ENCODE measurements around the gene FXYD6. TPM values are rescaled to one million over a fixed set of nuclear protein-coding genes. Genes with fewer than 3 reads are reported as not detected.

Gene FXYD6
- total RNA-seq, 1 donor from 2014 or later: 10.5 TPM

- no peak overlapping the region for H3K4me2 ChIP-seq (ENCODE audit: low read length)
- Mint-ChIP-seq H3K4me3 (ENCODE audit: unreplicated experiment) (no peak overlapping the region), H3K36me3 (ENCODE audit: low read depth, unreplicated experiment) (peaks cover 2% of the 10 kb centered on the region), H3K4me1 (ENCODE audit: low read depth, unreplicated experiment) (no peaks in the 10 kb centered on the region), H3K9me3 (ENCODE audit: unreplicated experiment) (peaks cover 3% of the 10 kb centered on the region), H3K27me3 (ENCODE audit: low read depth, unreplicated experiment) (peaks cover 54% of the 10 kb centered on the region), H3K27ac (ENCODE audit: unreplicated experiment) (no peak overlapping the region)
- H3K79me2 ChIP-seq (ENCODE audit: insufficient read depth, low read length): no peaks in the 10 kb centered on the region
- H3K9ac ChIP-seq (ENCODE audit: low read length): no peak overlapping the region
- DNase-seq (ENCODE audit: low read depth) (no peak), FAIRE-seq (no peak)
- H3K4me3 ChIP-seq (ENCODE audit: insufficient read depth, low read depth, low read length): no peak overlapping the region
- H3K4me1 ChIP-seq (ENCODE audit: insufficient read depth, low read length): no peaks in the 10 kb centered on the region
- no peak overlapping the region for H2AFZ ChIP-seq (ENCODE audit: low read depth, low read length)
- H3K27me3 ChIP-seq (ENCODE audit: insufficient read depth, low read length): peaks cover 9% of the 10 kb centered on the region
- H4K20me1 ChIP-seq (ENCODE audit: insufficient read depth, low read length): no peaks in the 10 kb centered on the region
- TF ChIP-seq EZH2 (IDR thresholded peaks at IDR 0.05; ENCODE audit: insufficient read depth, low read length): no peak
- TF ChIP-seq CTCF (IDR thresholded peaks at IDR 0.05; ENCODE audit: insufficient read depth, low read depth, low read length): no peak
- H3K9me3 ChIP-seq (ENCODE audit: insufficient read depth, low read depth, low read length): no peaks in the 10 kb centered on the region
- no peak overlapping the region for H3K27ac ChIP-seq (ENCODE audit: low read depth, low read length)
- H3K36me3 ChIP-seq (ENCODE audit: insufficient read depth, low read length): no peaks in the 10 kb centered on the region
Observed at GRCh38 chr11:117898059-117898458, 21.6 kb upstream of the FXYD6 start.

- peaks cover 2% of the 10 kb centered on the region for H3K9me3 Mint-ChIP-seq (ENCODE audit: unreplicated experiment)
Observed at GRCh38 chr11:117892651-117893050, 16.2 kb upstream of the FXYD6 start.

More at GRCh38 chr11:117892651-117893050, 16.2 kb upstream of the FXYD6 start:
- Histone ChIP-seq H3K27me3 (ENCODE audit: insufficient read depth, low read length) (peaks cover 8% of the 10 kb centered on the region), H3K9ac (ENCODE audit: low read length) (no peak overlapping the region), H3K4me3 (ENCODE audit: insufficient read depth, low read depth, low read length) (no peak overlapping the region), H4K20me1 (ENCODE audit: insufficient read depth, low read length) (no peaks in the 10 kb centered on the region), H2AFZ (ENCODE audit: low read depth, low read length) (no peak overlapping the region), H3K79me2 (ENCODE audit: insufficient read depth, low read length) (no peaks in the 10 kb centered on the region), H3K4me1 (ENCODE audit: insufficient read depth, low read length) (no peaks in the 10 kb centered on the region), H3K36me3 (ENCODE audit: insufficient read depth, low read length) (no peaks in the 10 kb centered on the region), H3K4me2 (ENCODE audit: low read length) (no peak overlapping the region), H3K27ac (ENCODE audit: low read depth, low read length) (no peak overlapping the region), H3K9me3 (ENCODE audit: insufficient read depth, low read depth, low read length) (no peaks in the 10 kb centered on the region)
- Mint-ChIP-seq H3K4me1 (ENCODE audit: low read depth, unreplicated experiment) (peaks cover 10% of the 10 kb centered on the region), H3K36me3 (ENCODE audit: low read depth, unreplicated experiment) (peaks cover 2% of the 10 kb centered on the region), H3K4me3 (ENCODE audit: unreplicated experiment) (no peak overlapping the region), H3K27me3 (ENCODE audit: low read depth, unreplicated experiment) (peaks cover 19% of the 10 kb centered on the region), H3K27ac (ENCODE audit: unreplicated experiment) (no peak overlapping the region)
- FAIRE-seq: no peak
- TF ChIP-seq CTCF (IDR thresholded peaks at IDR 0.05; ENCODE audit: insufficient read depth, low read depth, low read length) (no peak), EZH2 (IDR thresholded peaks at IDR 0.05; ENCODE audit: insufficient read depth, low read length) (no peak)
- DNase-seq (ENCODE audit: low read depth): no peak
